H1 (cell line): Measurements from ENCODE around the gene BMP2.

Experiments
- CTBP2 ChIP-seq: IDR thresholded peaks from 2 replicates; pipeline ENCODE4 v1.7.0; 2011; ENCODE audit warnings: borderline replicate concordance, mild to moderate bottlenecking, moderate library complexity, mixed read lengths, low read length; ENCODE audit not compliant: insufficient read depth, insufficient read length
- EZH2 ChIP-seq: fragments of 200-600 bp; sonication (generic); IDR thresholded peaks from 2 replicates; pipeline ENCODE4 v1.7.1; 2012; ENCODE audit warnings: low read depth, mild to moderate bottlenecking, moderate library complexity, low read length, inconsistent platforms; ENCODE audit not compliant: severe bottlenecking
- GTF2F1 ChIP-seq: IDR thresholded peaks from 2 replicates; pipeline ENCODE4 v1.6.1; 2012; ENCODE audit warnings: low read depth, low read length, improper control_type of control experiment, borderline replicate concordance
- HDAC6 ChIP-seq: IDR thresholded peaks from one replicate; pipeline ENCODE4 v1.7.1; 2012; ENCODE audit warnings: low read depth, mild to moderate bottlenecking, inconsistent platforms, low read length, moderate library complexity
- KDM1A ChIP-seq: fragments of 200-600, 300-600 bp; sonication (generic); IDR thresholded peaks from 2 replicates; pipeline ENCODE4 v1.7.1; 2016; ENCODE audit warnings: mild to moderate bottlenecking, low read length, borderline replicate concordance
- POLR2A ChIP-seq, 2 experiments: IDR thresholded peaks; 1 replicate in 1 of 2; 2 replicates in 1 of 2; pipeline ENCODE4 v1.6.1; 2011; ENCODE audit warnings: low read depth in 2 of 2, low read length in 2 of 2, mild to moderate bottlenecking in 2 of 2; ENCODE audit errors: control extremely low read depth in 1 of 2
- POLR2AphosphoS5 ChIP-seq: IDR thresholded peaks from 2 replicates; pipeline ENCODE4 v1.6.1; 2011; ENCODE audit warnings: low read depth, low read length
- RFX5 ChIP-seq: IDR thresholded peaks from 2 replicates; pipeline ENCODE4 v1.6.1; 2011; ENCODE audit warnings: low read depth, low read length, improper control_type of control experiment, borderline replicate concordance
- SIN3A ChIP-seq, 2 experiments: IDR thresholded peaks in 1 of 2; conservative IDR thresholded peaks in 1 of 2; 2 replicates each; pipeline ENCODE4 v1.6.1; 2011 to 2012; ENCODE audit warnings: low read length in 2 of 2, improper control_type of control experiment in 1 of 2, low read depth in 1 of 2, mild to moderate bottlenecking in 1 of 2
- SP1 ChIP-seq: IDR thresholded peaks from 2 replicates; pipeline ENCODE4 v1.6.1; 2011; ENCODE audit warnings: low read depth, low read length
- TF ChIP-seq, protein P1 (sequence below), 3 experiments: IDR thresholded peaks; 1 replicate in 2 of 3; 2 replicates in 1 of 3; pipeline versions ENCODE4 v1.5.1 to v1.6.1; 2011; ENCODE audit warnings: low read length in 3 of 3, mild to moderate bottlenecking in 3 of 3, inconsistent platforms in 2 of 3, low read depth in 1 of 3, moderate library complexity in 1 of 3; ENCODE audit not compliant: insufficient read depth in 1 of 3; ENCODE audit errors: control extremely low read depth in 1 of 3

GRCh38 chr20:6792789-6793188 lies 25.3 kb downstream of the BMP2 start:
- TF ChIP-seq, protein P1, sequence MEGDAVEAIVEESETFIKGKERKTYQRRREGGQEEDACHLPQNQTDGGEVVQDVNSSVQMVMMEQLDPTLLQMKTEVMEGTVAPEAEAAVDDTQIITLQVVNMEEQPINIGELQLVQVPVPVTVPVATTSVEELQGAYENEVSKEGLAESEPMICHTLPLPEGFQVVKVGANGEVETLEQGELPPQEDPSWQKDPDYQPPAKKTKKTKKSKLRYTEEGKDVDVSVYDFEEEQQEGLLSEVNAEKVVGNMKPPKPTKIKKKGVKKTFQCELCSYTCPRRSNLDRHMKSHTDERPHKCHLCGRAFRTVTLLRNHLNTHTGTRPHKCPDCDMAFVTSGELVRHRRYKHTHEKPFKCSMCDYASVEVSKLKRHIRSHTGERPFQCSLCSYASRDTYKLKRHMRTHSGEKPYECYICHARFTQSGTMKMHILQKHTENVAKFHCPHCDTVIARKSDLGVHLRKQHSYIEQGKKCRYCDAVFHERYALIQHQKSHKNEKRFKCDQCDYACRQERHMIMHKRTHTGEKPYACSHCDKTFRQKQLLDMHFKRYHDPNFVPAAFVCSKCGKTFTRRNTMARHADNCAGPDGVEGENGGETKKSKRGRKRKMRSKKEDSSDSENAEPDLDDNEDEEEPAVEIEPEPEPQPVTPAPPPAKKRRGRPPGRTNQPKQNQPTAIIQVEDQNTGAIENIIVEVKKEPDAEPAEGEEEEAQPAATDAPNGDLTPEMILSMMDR (IDR thresholded peaks at IDR 0.05; ENCODE audit: control extremely low read depth in 1 of 3, insufficient read depth in 1 of 3, low read depth in 1 of 3, low read length in 3 of 3), result no peak
- no peak for TF ChIP-seq POLR2A (IDR thresholded peaks at IDR 0.05; ENCODE audit: control extremely low read depth in 1 of 2, low read depth in 2 of 2, low read length in 2 of 2)
- no peak for TF ChIP-seq HDAC6
- no peak for TF ChIP-seq EZH2
- TF ChIP-seq CTBP2, result no peak
- TF ChIP-seq POLR2AphosphoS5, result no peak
- no peak for TF ChIP-seq SIN3A (conservative IDR thresholded peaks at IDR 0.05 in 1 of 2, IDR thresholded peaks at IDR 0.05 in 1 of 2; ENCODE audit: low read depth in 1 of 2, low read length in 2 of 2)
- no peak for TF ChIP-seq KDM1A
- TF ChIP-seq SP1, result no peak
- TF ChIP-seq GTF2F1, result no peak
- TF ChIP-seq RFX5, result no peak
